Upper lobe of right lung (tissue), 1 donor: ENCODE results near the gene ASPRV1. TPM values are rescaled to one million over a fixed set of nuclear protein-coding genes. Genes with fewer than 3 reads are reported as not detected.

Experiments used
- ATAC-seq: fragments of 200-7000 bp; cut with Tn5 transposase; one replicate; pipeline ENCODE4 v1.9.1; 2020; ENCODE audit warnings: mild to moderate bottlenecking, moderate library complexity
- DNase-seq: peaks from one replicate; pipeline ENCODE4 v3.0.0-alpha.2; 2020
- H3K27ac ChIP-seq: fragments of 200-600 bp; one replicate; pipeline ENCODE4 v1.8.0; 2022
- H3K27me3 ChIP-seq: fragments of 200-600 bp; one replicate; pipeline ENCODE4 v1.8.0; 2022; ENCODE audit warnings: mild to moderate bottlenecking
- H3K36me3 ChIP-seq: fragments of 200-600 bp; one replicate; pipeline ENCODE4 v1.8.0; 2022
- H3K4me1 ChIP-seq: fragments of 200-600 bp; one replicate; pipeline ENCODE4 v1.8.0; 2022
- H3K4me3 ChIP-seq: fragments of 200-600 bp; one replicate; pipeline ENCODE4 v1.8.0; 2022; ENCODE audit warnings: mild to moderate bottlenecking
- H3K9me3 ChIP-seq: fragments of 200-600 bp; one replicate; pipeline ENCODE4 v1.8.0; 2022
- CTCF ChIP-seq: fragments of 200-600 bp; IDR thresholded peaks from one replicate; pipeline ENCODE4 v1.8.0; 2022; ENCODE audit warnings: antibody characterized with exemption
- intact Hi-C: fragments of 100-400 bp; cut with DNase I; formaldehyde crosslinking; loops from one replicate; pipeline ENCODE4 v1.11.0; 2022
- total RNA-seq: library from RNA; stranded (reverse); fragmentation: NEBNext Ultra II Directional; extraction: Animal tissue kit (Norgen Biotek cat#: 25700); gene quantifications from one replicate; pipeline ENCODE4 v1.2.1, GENCODE V29; 2021
- donor health status: DM: no; HTN: yes; CAD: no; lungs with severe emphysema.

ASPRV1 gene
- total RNA-seq, 1 donor from 2014 or later = 2.1 TPM

GRCh38 chr2:69972822-69973221, 11.4 kb upstream of the ASPRV1 start:
- Histone ChIP-seq H3K9me3 (no peaks in the 10 kb centered on the region), H3K27me3 (no peaks in the 10 kb centered on the region), H3K36me3 (no peaks in the 10 kb centered on the region), H3K4me3 (no peak overlapping the region), H3K27ac (no peak overlapping the region), H3K4me1 (no peaks in the 10 kb centered on the region)
- no peak for DNase-seq
- ATAC-seq = no peak
- TF ChIP-seq CTCF = no peak
- intact Hi-C loops = no loop called here

DNA sequence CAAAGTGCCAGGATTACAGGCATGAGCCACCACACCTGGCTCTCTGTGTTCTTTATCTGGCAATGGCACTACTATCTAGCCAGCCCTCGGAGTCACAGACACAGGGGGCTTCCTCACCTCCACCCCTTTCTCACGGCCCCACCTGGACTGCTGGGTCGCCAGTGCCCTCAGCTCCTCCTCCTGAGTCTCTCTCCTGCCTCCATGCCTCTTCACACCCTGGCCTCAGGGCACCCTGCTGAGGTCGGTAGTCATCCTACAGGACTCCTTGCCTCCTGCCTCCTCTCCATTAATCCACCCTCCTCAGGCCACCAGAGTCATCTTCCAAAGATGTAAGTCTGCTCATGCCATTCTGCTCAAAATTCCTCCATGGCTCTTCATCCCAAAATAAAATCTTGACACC, 8.6 kb upstream of the ASPRV1 start:
- Histone ChIP-seq H3K27ac (no peak overlapping the region), H3K9me3 (no peaks in the 10 kb centered on the region), H3K36me3 (no peaks in the 10 kb centered on the region), H3K4me3 (no peak overlapping the region), H3K27me3 (no peaks in the 10 kb centered on the region), H3K4me1 (no peaks in the 10 kb centered on the region)
- ATAC-seq = no peak
- no peak for TF ChIP-seq CTCF
- intact Hi-C loops = no loop called here
- no peak for DNase-seq

DNA sequence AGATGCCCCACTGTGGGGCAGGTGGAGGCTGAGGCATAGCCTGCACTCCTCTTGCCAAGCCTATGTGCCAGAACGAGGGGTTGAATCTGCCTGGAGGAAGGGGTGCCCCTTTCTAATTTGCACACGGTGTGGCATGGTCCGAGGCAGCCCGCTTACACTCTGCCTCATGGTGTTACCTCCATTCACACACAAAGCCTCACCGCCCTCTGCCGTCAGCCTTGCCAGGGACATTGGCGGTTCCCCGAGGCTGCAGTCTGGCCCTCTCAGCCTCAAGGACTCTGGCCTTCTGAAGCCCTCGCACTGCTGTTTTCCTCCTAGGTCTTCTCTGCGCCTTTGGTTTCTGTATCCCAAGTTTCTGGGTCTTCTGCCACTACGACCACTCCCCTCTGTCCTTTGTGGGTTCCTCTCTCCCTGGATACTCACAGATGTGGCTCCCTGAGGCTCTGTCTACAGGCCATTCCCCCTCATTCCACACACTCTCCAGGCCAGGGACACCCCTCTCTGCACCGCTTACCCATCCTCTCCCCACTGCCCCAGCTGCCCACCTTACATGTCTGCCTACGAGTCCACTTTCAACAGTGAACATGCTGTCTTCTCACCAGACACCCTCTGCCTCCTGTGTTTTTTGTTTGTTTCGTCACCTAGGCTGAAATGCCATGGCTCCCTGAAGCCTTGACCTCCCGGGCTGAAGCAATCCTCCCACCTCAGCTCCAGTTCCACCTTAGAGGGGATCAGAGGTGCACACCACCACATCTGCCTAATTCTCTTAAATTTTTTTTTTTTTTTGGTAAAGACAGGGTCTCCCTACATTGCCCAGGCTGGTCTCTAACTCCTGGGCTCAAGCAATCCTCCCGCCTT, 7.9 kb upstream of the ASPRV1 start:
- intact Hi-C loops = no loop called here
- no peak overlapping the region for H3K27ac ChIP-seq
- H3K9me3 ChIP-seq = no peaks in the 10 kb centered on the region
- no peaks in the 10 kb centered on the region for H3K36me3 ChIP-seq
- ATAC-seq (no peak), DNase-seq (no peak)
- no peak for TF ChIP-seq CTCF
- H3K27me3 ChIP-seq = no peaks in the 10 kb centered on the region
- no peaks in the 10 kb centered on the region for H3K4me1 ChIP-seq
- H3K4me3 ChIP-seq = no peak overlapping the region

DNA sequence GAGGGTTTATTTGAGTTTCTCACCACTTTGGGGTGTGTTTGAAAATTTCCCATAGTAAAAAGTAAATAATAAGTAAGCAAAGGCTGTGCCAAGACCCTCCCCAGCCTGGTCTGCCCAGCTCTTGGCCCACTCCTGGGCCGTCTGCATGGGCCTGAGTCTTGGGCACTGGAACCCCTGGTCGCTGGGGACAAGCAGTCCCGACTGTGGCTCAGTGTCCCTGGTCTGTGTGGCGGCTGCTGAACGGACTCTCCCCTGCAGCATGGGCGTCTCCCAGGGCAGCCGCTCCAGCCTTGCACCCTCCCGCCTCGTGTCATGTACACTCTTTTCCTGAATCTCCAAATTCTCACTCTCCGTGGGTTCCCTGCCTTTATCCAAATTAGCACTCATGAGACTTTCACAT, 7.2 kb upstream of the ASPRV1 start:
- no peak for TF ChIP-seq CTCF
- Histone ChIP-seq H3K4me1 (no peaks in the 10 kb centered on the region), H3K27ac (no peak overlapping the region), H3K27me3 (no peaks in the 10 kb centered on the region), H3K4me3 (no peak overlapping the region), H3K36me3 (no peaks in the 10 kb centered on the region), H3K9me3 (no peaks in the 10 kb centered on the region)
- intact Hi-C loops = no loop called here
- DNase-seq (no peak), ATAC-seq (no peak)

GRCh38 chr2:69966496-69966895, 5.1 kb upstream of the ASPRV1 start:
- Histone ChIP-seq H3K27ac (no peak overlapping the region), H3K4me1 (no peaks in the 10 kb centered on the region), H3K36me3 (no peaks in the 10 kb centered on the region), H3K9me3 (no peaks in the 10 kb centered on the region), H3K27me3 (no peaks in the 10 kb centered on the region), H3K4me3 (no peak overlapping the region)
- DNase-seq (no peak), ATAC-seq (no peak)
- intact Hi-C loops = no loop called here
- no peak for TF ChIP-seq CTCF
